HG03060 (cell line): ENCODE data around the gene PARD6G.

ENCODE experiments used
- ATAC-seq: cut with Tn5 transposase; IDR thresholded peaks from one replicate; pipeline ENCODE4 v1.9.1; 2021; ENCODE audit warnings: low read depth, moderate number of reproducible peaks; ENCODE audit not compliant: unreplicated experiment

The PARD6G gene

DNA sequence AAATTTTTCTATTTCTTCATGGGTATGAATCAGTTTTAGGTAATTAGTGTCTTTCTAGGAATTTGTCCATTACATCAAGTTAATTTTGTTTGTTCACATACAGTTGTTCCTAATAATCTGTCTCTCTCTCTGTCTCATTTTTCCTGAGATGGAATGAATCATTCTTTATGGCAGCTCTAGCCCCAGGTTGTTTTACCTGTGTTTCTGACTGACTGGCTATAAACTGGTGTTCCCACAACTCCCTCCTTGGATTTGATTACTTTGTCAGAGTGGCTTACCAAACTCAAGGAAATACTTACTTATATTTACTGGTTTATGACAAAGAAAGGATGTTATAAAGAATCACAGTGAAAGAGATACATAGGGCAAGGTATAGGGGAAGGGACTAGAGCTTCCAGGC, 123.2 kb downstream of the PARD6G start:
- no peak for ATAC-seq

DNA sequence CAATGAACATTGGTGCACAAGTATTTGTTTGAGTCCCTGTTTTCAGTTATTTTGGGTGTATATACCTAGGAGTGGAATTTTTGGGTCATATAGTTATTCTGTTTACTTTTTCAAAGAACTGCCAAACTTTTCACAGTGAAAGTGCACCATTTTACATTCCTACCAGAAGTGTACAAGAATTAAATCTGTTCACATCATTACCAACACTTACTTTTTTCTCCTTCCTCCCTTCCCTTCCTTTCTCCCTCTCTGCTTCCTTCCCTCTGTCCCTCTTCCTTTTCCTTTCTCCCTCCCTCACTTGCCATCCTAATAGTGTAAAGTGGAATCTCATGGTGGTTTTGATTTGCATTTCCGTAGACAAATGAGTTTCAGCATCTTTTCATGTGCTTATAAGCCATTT, 126.4 kb downstream of the PARD6G start:
- ATAC-seq, result no peak

GRCh38 chr18:80119111-80119510, 128.2 kb downstream of the PARD6G start:
- ATAC-seq, result no peak

- ATAC-seq, result no peak
Observed at GRCh38 chr18:80115035-80115434, 132.3 kb downstream of the PARD6G start.

DNA sequence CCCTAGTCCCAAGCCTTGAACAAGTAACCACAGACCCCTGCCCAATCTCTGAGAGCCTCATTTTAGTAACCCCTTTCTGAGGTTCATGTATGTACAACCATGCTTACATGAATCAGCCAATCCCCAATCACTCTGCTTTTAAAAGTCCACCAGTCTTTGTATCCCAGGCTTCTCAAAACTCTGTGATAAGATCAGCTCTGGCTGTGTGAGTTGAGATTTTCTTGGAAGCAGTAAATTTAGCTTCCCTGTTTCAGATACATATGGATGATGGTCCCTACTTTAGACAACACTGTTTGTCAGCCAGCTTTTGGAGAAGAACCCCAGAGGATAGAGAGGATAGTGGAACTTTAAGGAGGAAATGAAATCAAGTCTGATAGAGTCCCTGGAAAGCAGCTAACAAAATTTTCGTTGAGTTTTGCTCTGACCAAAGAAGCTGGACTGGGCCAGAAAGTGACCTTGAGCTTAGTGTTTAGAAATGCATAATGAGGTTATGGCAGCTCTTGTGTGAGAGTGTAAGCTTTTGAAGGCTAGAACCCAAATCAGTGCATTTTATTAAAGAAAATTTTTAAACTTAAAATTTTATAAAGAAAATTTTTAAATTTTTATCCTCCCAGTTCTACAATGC, 134.6 kb downstream of the PARD6G start:
- ATAC-seq, result no peak

DNA sequence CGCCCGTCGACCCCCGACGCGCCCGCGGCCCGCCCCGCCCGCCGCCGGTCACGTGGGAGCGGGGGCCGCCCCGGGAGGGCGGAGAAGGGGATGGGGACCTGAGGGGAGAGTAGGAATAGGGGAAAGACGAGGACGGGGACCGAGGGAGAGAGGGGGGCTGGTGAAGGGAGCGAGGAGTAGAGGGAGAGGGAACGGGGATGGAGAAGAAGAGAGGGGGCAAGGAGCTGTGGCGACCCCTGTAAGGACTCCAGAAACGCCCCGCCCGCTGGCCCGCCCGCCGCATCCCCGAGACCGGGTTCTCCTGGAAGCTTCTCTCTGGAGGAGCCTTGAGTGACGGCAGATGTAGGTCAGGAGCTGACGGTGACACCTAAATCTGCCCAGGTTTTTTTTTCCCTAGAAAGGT, 137.6 kb downstream of the PARD6G start:
- ATAC-seq, result no peak

- peak; percentile 48 for ATAC-seq
Observed at GRCh38 chr18:80108739-80109675, 138.3 kb downstream of the PARD6G start, which contains the start of gene ADNP2. Gene ADNP2, plus strand, starts transcription at chr18:80109262. Its CDS starts 8,281 bp downstream, at chr18:80117543.

- no peak for ATAC-seq
Observed at GRCh38 chr18:80108121-80108536, 139.2 kb downstream of the PARD6G start.

GRCh38 chr18:80107426-80107825, 139.9 kb downstream of the PARD6G start:
- ATAC-seq, result no peak
